BJ (cell line): ENCODE measurements around the gene B3GAT3. TPM values are rescaled to one million over a fixed set of nuclear protein-coding genes. Genes with fewer than 3 reads are reported as not detected.

Experiments
- CTCF ChIA-PET: fragments of 350-600 bp; formaldehyde crosslinking; extraction: SDS; loops from one replicate; lab custom pipeline; 2021; ENCODE audit warnings: antibody characterized with exemption, inconsistent platforms; lab: Yijun Ruan, JAX
- POLR2A ChIA-PET: fragments of 300-600 bp; sonication (Branson Sonifier 250); formaldehyde crosslinking; extraction: SDS; loops from one replicate; lab custom pipeline; 2021; ENCODE audit warnings: antibody characterized with exemption; lab: Charles Lee
- DNase-seq: peaks from one replicate; pipeline ENCODE4 v3.0.0-alpha.2; 2011; ENCODE audit warnings: low read depth
- H3K27me3 ChIP-seq: 2 replicates; pipeline ENCODE4 v1.6.0; 2011; ENCODE audit warnings: low read length; ENCODE audit not compliant: control insufficient read depth, insufficient read depth
- H3K36me3 ChIP-seq: 2 replicates; pipeline ENCODE4 v1.5.1; 2011; ENCODE audit warnings: low read length; ENCODE audit not compliant: control insufficient read depth, insufficient read depth
- H3K4me3 ChIP-seq: 2 replicates; pipeline ENCODE4 v1.5.1; 2011; ENCODE audit warnings: low read depth, mild to moderate bottlenecking, control low read depth, low read length
- polyA plus RNA-seq: library from polyadenylated mRNA; depleted of rRNA; stranded (reverse); fragments of >200 nt; gene quantifications from 2 replicates; pipeline ENCODE4 v1.2.3, GENCODE V29; 2011
- TF ChIP-seq, protein P1 (sequence below): IDR thresholded peaks from 2 replicates; pipeline ENCODE4 v1.5.1; 2011; ENCODE audit warnings: low read depth, mild to moderate bottlenecking, control low read depth, inconsistent platforms, low read length, moderate library complexity; ENCODE audit not compliant: insufficient read depth

Gene B3GAT3
- polyA plus RNA-seq, 1 experiment, result 42.4 TPM

GRCh38 chr11:62602141-62603071 lies 19.4 kb downstream of the B3GAT3 start:
- no peaks in the 10 kb centered on the region for H3K27me3 ChIP-seq
- DNase-seq, result no peak
- POLR2A ChIA-PET, result interaction anchor here (0.6 to 1.5 kb wide), 4 partner anchors 9 to 63 kb away, joined by 3 to 16 read pairs (median 5); partner anchors contain the start of genes C11orf98, CSKMT and TUT1
- peaks cover 15% of the 10 kb centered on the region for H3K36me3 ChIP-seq
- peak overlapping the region; percentile 96 for H3K4me3 ChIP-seq
- TF ChIP-seq, protein P1, sequence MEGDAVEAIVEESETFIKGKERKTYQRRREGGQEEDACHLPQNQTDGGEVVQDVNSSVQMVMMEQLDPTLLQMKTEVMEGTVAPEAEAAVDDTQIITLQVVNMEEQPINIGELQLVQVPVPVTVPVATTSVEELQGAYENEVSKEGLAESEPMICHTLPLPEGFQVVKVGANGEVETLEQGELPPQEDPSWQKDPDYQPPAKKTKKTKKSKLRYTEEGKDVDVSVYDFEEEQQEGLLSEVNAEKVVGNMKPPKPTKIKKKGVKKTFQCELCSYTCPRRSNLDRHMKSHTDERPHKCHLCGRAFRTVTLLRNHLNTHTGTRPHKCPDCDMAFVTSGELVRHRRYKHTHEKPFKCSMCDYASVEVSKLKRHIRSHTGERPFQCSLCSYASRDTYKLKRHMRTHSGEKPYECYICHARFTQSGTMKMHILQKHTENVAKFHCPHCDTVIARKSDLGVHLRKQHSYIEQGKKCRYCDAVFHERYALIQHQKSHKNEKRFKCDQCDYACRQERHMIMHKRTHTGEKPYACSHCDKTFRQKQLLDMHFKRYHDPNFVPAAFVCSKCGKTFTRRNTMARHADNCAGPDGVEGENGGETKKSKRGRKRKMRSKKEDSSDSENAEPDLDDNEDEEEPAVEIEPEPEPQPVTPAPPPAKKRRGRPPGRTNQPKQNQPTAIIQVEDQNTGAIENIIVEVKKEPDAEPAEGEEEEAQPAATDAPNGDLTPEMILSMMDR, result no peak
- CTCF ChIA-PET, result interaction anchor here (0.8 to 1.7 kb wide), 7 partner anchors 9 to 207 kb away, joined by 3 to 12 read pairs (median 5); partner anchors contain the start of gene TUT1

DNA sequence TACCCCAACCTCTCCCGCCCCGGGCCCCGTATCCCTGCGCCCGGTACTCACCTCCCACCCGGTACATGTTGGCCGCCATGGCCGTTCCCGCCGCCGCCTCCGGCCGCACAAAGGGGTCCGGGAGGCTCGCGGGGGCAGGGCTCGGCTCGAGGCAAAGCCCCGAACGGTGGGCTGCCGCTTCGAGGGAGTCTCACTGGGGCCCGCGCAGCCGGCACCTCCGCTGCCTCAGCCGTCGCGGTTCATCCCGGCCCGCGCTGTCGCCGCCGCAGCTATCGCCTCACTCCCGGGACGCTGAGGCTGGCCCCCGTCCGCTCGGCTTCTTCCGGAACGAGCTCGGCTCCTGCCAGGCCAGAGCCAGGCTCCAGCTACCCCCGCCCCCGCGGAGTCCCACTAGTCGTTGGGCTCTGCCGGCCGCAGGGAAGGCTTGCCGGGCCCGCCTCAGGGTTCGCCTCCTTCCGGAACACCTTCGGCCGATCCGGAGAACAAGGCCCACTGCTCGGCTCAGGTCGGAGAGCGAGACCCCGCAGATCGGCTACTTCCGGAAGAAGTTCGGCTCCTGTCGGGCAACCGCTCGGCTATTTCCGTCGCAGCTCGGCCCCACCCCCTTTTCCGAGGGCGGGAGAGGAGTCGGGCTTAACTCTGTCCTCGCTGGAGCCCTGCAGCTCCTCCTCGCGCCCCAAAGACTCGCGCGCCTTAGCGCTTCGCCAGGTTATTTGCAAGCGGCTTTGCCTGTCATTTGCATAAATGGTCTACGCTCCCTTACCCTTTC lies 20.2 kb downstream of the B3GAT3 start, which contains the start of gene MTA2:
Gene MTA2, minus strand, starts transcription at position 494 of the 769 bp plus-strand sequence. Its CDS starts 415 bp downstream, at position 79.
- POLR2A ChIA-PET, result interaction anchor here (0.6 to 1.5 kb wide), 5 partner anchors 10 to 126 kb away, joined by 3 to 16 read pairs (median 5); partner anchors contain the start of genes C11orf98, CSKMT, HNRNPUL2 and TTC9C
- Histone ChIP-seq H3K27me3 (no peaks in the 10 kb centered on the region), H3K4me3 (peak within 1 kb of the TSS; percentile 96), H3K36me3 (peaks cover 18% of the 10 kb centered on the region)
- CTCF ChIA-PET, result interaction anchor here (0.6 to 1.7 kb wide), 6 partner anchors 10 to 206 kb away, joined by 3 to 12 read pairs (median 6); partner anchors contain the start of gene TUT1
- TF ChIP-seq, protein P1, result no peak
- DNase-seq, result peak; percentile 85

GRCh38 chr11:62601122-62601371 lies 20.7 kb downstream of the B3GAT3 start:
- TF ChIP-seq, protein P1, result no peak
- CTCF ChIA-PET, result interaction anchor here (0.6 to 1.7 kb wide), 6 partner anchors 9 to 206 kb away, joined by 3 to 12 read pairs (median 6); partner anchors contain the start of gene TUT1
- DNase-seq, result no peak
- Histone ChIP-seq H3K4me3 (peak overlapping the region; percentile 96), H3K27me3 (no peaks in the 10 kb centered on the region), H3K36me3 (peaks cover 22% of the 10 kb centered on the region)
- POLR2A ChIA-PET, result interaction anchor here (1.0 to 1.5 kb wide), 2 partner anchors 10 kb away, joined by 3 to 16 read pairs; partner anchors contain the start of gene TUT1

DNA sequence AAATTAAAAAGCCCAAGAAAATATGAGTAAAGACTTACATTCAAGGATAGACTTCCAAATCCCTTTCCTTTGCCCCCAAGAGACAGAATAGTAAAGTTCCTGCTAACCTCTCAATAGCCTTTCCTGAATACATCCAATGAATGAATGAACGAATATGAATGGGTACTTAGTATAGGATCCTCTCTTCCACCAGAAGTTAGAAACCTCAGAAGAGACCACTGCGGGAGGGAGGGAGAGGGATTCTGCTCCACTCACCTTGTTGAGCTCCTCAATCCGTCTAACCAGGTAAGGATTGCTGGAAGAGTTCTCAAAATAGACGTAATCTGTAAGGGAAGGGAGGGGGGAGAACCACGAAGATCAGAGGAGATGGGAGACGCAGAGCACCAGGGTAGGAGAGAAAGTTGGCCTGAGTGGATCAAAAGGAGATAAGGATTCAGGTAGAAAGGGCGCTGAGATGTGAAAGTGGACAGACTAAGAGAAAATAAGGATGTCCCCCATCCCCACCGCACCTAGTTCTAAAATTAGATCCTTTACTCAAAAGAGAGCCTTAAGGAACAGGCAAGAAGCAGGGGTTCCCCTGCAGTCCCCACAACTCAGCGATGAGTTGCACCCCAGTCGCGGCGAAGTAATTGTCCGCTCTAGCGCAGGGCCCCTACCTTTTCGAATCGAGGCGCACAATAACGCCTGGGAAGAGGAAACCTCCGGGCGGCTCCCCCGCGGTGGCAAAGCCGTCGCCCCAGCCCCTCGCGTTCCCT lies 21.2 kb downstream of the B3GAT3 start:
- Histone ChIP-seq H3K27me3 (no peaks in the 10 kb centered on the region), H3K4me3 (peak overlapping the region; percentile 96), H3K36me3 (peaks cover 23% of the 10 kb centered on the region)
- no peak for DNase-seq
- ChIA-PET POLR2A (interaction anchor here (1.5 kb wide), 1 partner anchor 9 kb away, joined by 16 read pairs; the partner anchor contains the start of gene TUT1), CTCF (interaction anchor here (0.6 to 2.2 kb wide), 6 partner anchors 9 to 206 kb away, joined by 3 to 12 read pairs (median 6); partner anchors contain the start of gene TUT1)
- TF ChIP-seq, protein P1, result no peak
